GM21717 (cell line): Measurements from ENCODE around the gene MAP7D2.

Source experiments
- ATAC-seq: cut with Tn5 transposase; IDR thresholded peaks from one replicate; pipeline ENCODE4 v1.9.1; 2021; ENCODE audit warnings: mild to moderate bottlenecking, moderate library complexity; ENCODE audit not compliant: unreplicated experiment

Gene MAP7D2

GRCh38 chrX:20116087-20116576 lies 575 bp downstream of the MAP7D2 start:
- ATAC-seq = no peak

- ATAC-seq = no peak
Measured at GRCh38 chrX:20112022-20112774, 4.5 kb downstream of the MAP7D2 start.

GRCh38 chrX:20111271-20111670 lies 5.4 kb downstream of the MAP7D2 start:
- ATAC-seq = no peak

- no peak for ATAC-seq
Measured at GRCh38 chrX:20101934-20102581, 14.6 kb downstream of the MAP7D2 start.

- no peak for ATAC-seq
Measured at GRCh38 chrX:20091499-20091898, 25.2 kb downstream of the MAP7D2 start.

GRCh38 chrX:20089845-20090244 lies 26.9 kb downstream of the MAP7D2 start:
- ATAC-seq = no peak

GRCh38 chrX:20080277-20080676 lies 36.4 kb downstream of the MAP7D2 start:
- no peak for ATAC-seq

GRCh38 chrX:20071511-20072079 lies 45.1 kb downstream of the MAP7D2 start:
- no peak for ATAC-seq

GRCh38 chrX:20067709-20068561 lies 48.8 kb downstream of the MAP7D2 start:
- no peak for ATAC-seq

- peak; percentile 52 for ATAC-seq
Measured at GRCh38 chrX:20066968-20067708, 49.6 kb downstream of the MAP7D2 start.

- ATAC-seq = no peak
Measured at GRCh38 chrX:20063716-20064351, 52.9 kb downstream of the MAP7D2 start.

- no peak for ATAC-seq
Measured at GRCh38 chrX:20063153-20063552, 53.6 kb downstream of the MAP7D2 start.

GRCh38 chrX:20061855-20062254 lies 54.9 kb downstream of the MAP7D2 start:
- ATAC-seq = no peak

GRCh38 chrX:20060961-20061748 lies 55.6 kb downstream of the MAP7D2 start:
- peak; percentile 64 for ATAC-seq

- no peak for ATAC-seq
Measured at GRCh38 chrX:20059467-20060128, 57.1 kb downstream of the MAP7D2 start.

- no peak for ATAC-seq
Measured at GRCh38 chrX:20057479-20057878, 59.2 kb downstream of the MAP7D2 start.

- no peak for ATAC-seq
Measured at GRCh38 chrX:20056704-20057103, 60.0 kb downstream of the MAP7D2 start.

GRCh38 chrX:20053537-20053936 lies 63.2 kb downstream of the MAP7D2 start:
- no peak for ATAC-seq

GRCh38 chrX:20046864-20047263 lies 69.8 kb downstream of the MAP7D2 start:
- no peak for ATAC-seq
